ENCODE data around the gene MYO3B.
"Not testable (repeated sequence)": the region's sequence is repeated elsewhere in the genome, so short reads cannot be mapped to it uniquely, and the experiment has no call there.

MYO3B gene

DNA sequence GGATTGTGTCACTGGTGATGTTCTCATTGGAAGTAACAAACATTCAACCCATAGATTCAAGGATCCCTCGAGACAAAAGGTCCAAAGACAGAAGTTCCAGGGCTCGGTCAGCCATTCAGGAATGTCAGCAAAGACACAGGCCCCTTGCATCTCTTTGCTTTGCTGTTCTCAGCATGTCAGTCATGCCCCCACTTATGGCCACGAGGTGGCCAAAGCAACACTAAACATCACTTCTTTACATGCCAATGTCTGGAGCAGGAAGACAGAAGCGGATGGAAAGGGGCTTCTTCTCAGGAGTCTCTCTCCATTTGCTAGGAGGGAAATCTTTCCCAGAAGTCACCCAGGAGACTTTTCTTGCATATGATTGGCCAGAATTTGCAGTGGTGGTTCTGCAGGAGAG is 345.6 kb downstream of the MYO3B start:
- no peak for DNase-seq

DNA sequence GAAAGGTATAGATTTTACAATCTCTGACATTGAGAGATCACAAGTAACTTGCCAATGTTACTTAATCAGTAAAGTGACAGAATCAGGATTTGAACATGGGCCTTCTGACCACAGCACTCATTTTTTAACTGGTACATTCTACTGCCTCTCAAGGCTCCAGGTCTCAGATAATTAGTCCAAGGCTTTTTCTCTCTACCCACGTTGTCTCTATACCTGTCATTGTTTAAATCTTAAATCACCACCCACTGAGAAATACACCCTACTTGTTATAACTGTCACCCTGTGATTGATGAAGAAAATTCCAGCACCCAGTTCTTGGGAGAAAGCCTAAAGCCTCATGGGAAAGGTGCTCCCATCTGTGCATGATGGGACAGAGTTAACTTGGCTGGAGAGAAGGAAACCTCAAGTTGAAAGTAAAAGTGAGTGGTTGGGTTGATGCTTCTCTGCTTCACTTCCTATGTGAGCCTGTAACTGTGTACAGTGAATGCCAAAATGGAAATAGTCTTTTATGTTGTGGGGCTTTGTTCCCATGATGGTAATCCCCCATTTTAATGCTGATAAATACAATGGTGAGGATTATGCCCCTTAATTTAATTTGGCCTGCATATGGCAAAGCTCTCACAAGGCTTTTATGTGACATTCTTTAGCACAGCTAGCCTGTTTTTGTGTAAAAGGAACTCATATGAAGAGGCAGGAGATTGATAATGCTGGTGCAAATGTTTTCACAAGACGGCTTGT is 347.1 kb downstream of the MYO3B start:
- DNase-seq: no peak

GRCh38 chr2:170525566-170525900 is 347.6 kb downstream of the MYO3B start:
- DNase-seq: no peak

- no peak for DNase-seq
Observed at GRCh38 chr2:170530284-170530745, 352.4 kb downstream of the MYO3B start.

- DNase-seq: no peak
Observed at GRCh38 chr2:170530803-170531564, 353.0 kb downstream of the MYO3B start.

- DNase-seq: no peak
Observed at GRCh38 chr2:170531876-170532275, 353.9 kb downstream of the MYO3B start.

DNA sequence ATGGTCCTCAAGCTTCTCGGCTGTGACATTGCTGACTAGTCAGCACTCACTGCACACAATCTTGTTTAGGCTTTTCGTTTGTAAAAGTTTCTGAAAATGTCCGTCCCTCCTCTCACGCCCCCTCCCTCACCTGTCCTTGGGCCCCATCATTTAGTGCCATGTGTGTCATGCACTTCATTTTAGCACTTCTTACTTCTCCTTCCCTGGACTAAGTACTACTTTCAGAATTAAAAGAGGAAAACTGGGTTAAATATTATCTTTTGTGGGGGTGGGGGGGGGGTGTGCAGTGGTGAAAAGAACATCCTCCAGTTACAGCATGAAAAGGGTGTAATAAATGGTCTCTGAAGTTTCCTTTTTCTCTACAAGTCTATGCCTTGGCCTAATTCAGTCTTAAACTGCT is 355.2 kb downstream of the MYO3B start:
- DNase-seq: no peak

GRCh38 chr2:170535552-170535951 is 357.6 kb downstream of the MYO3B start:
- DNase-seq: no peak

DNA sequence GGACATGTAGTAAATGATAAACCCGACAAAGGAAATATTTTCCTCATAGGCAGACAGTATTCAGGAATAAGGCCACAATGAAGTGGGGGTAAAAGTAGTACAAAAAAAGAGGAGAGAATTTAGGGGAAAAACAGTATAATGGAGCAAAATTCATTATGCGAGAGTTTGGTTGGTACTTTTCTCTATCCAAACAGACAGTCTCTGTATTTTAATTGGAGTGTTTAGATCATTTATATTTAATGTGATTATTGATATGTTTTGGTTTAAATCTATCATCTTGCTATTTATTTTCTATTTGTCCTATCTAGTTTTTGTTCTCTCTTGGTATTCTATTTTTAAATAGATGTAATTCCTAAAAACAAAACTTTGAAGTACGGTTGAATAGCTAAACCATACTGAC is 366.9 kb downstream of the MYO3B start:
- DNase-seq: no peak

- no peak for DNase-seq
Observed at GRCh38 chr2:170548304-170548703, 370.4 kb downstream of the MYO3B start.

GRCh38 chr2:170550501-170550900 is 372.6 kb downstream of the MYO3B start:
- no peak for DNase-seq

DNA sequence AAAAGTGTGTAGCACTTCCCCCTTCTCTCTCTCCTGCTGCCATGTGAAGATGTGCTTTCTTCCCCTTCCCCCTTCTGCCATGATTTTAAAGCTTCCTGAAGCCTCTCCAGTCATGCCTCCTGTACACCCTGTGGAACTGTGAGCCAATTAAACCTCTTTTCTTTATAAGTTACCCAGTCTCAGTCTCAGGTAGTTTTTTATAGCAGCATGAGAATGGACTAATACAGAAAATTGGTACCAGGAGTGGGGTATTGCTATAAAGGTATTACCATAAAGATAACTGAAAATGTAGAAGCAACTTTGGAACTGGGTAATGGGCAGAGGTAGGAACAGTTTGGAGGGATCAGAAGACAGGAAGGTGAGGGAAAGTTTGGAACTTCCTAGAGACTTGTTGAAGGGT is 374.0 kb downstream of the MYO3B start:
- DNase-seq: not testable (repeated sequence)

GRCh38 chr2:170553748-170554147 is 375.8 kb downstream of the MYO3B start:
- DNase-seq: no peak

- DNase-seq: no peak
Observed at GRCh38 chr2:170554278-170554955, 376.5 kb downstream of the MYO3B start.

- no peak for DNase-seq
Observed at GRCh38 chr2:170562928-170563327, 385.0 kb downstream of the MYO3B start.

DNA sequence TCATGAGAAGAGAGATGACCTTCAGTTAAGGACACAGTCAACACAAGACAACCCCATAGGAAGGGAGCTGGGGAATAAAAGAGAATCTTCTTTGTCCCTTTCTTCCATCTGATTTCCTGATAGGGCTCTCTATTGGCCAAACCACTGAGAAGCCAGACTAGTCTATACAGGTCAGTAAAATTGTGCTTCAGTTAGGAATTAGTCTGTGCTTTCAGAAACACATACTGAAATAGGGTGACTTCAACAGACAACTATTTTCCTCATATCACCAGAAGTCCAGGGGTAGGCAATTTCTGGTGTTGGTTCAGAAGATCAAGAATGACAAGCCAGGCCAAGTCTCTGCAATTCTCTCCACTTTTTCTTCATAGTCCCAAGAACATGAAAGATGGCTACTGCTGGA is 385.5 kb downstream of the MYO3B start:
- DNase-seq: no peak

GRCh38 chr2:170566138-170566537 is 388.2 kb downstream of the MYO3B start:
- DNase-seq: no peak

DNA sequence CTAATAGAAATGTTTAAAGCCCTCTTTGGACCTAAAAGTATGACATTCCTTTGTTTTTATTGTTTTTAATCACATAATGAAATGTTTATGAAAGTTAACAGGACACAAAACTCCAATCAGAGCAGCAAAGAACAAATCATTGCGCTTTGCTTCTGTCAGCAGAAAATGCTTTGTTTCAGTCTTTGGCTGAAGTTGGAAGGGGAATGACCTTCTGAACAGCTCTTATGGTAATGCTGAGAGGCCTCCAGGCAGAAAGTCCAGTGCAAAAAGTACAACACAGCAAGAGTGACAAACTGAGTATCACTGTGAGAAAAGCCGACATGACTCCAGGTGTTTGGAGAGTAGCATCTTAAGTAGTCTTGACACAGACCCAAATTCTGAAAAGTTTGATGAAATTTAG is 389.5 kb downstream of the MYO3B start:
- DNase-seq: no peak

- no peak for DNase-seq
Observed at GRCh38 chr2:170568511-170568910, 390.6 kb downstream of the MYO3B start.

GRCh38 chr2:170571612-170572011 is 393.7 kb downstream of the MYO3B start:
- DNase-seq: no peak

GRCh38 chr2:170573671-170574070 is 395.7 kb downstream of the MYO3B start:
- DNase-seq: no peak

GRCh38 chr2:170576296-170576695 is 398.3 kb downstream of the MYO3B start:
- DNase-seq: no peak

- DNase-seq: no peak
Observed at GRCh38 chr2:170577356-170577755, 399.4 kb downstream of the MYO3B start.

GRCh38 chr2:170578606-170579005 is 400.7 kb downstream of the MYO3B start:
- DNase-seq: no peak

Measured in T-helper 9 cell (primary cell).